Naive thymus-derived CD4-positive, alpha-beta T cell (primary cell): ENCODE data around the gene TNK2. TPM values are rescaled to one million over a fixed set of nuclear protein-coding genes. Genes with fewer than 3 reads are reported as not detected.
A peak's percentile ranks its signal among the peaks of the same experiment; 100 is the strongest.

Source experiments
- ATAC-seq: fragments of 150-1000 bp; cut with Tn5 transposase; 2 replicates; pipeline ENCODE4 v1.10.0; 2021; ENCODE audit warnings: mild to moderate bottlenecking, moderate library complexity
- CTCF ChIA-PET: fragments of 350-600 bp; sonication (Branson Sonifier 250); formaldehyde crosslinking; loops from one replicate; lab custom pipeline; 2021; ENCODE audit warnings: antibody characterized with exemption; lab: Charles Lee
- POLR2A ChIA-PET: fragments of 350-600 bp; sonication (Branson Sonifier 250); formaldehyde crosslinking; loops from one replicate; lab custom pipeline; 2021; ENCODE audit warnings: antibody characterized with exemption, inconsistent platforms; lab: Charles Lee
- DNase-seq, 9 donors: peaks; one replicate each; pipeline versions ENCODE4 v3.0.0 to v3.0.0-alpha.2; 2020 to 2022; ENCODE audit warnings: mixed read lengths in 1 of 9
- H3K27ac ChIP-seq: one replicate; pipeline ENCODE4 v1.7.0; 2013; ENCODE audit warnings: mild to moderate bottlenecking, low read depth, low read length, moderate library complexity
- H3K27me3 ChIP-seq, 2 donors: one replicate each; pipeline ENCODE4 v1.7.0; 2013; ENCODE audit warnings: low read length in 2 of 2, mild to moderate bottlenecking in 2 of 2, moderate library complexity in 2 of 2; ENCODE audit not compliant: control insufficient read depth in 2 of 2, insufficient read depth in 2 of 2
- H3K36me3 ChIP-seq, 3 experiments: 1 replicate in 2 of 3; 2 replicates in 1 of 3; pipeline ENCODE4 v1.7.0; 2013; ENCODE audit warnings: low read length in 3 of 3, mild to moderate bottlenecking in 3 of 3, moderate library complexity in 1 of 3; ENCODE audit not compliant: insufficient read depth in 3 of 3, control insufficient read depth in 2 of 3
- H3K4me1 ChIP-seq, 2 donors: one replicate each; pipeline ENCODE4 v1.7.0; 2013; ENCODE audit warnings: low read length in 2 of 2, mild to moderate bottlenecking in 2 of 2, moderate library complexity in 1 of 2; ENCODE audit not compliant: control insufficient read depth in 2 of 2, insufficient read depth in 2 of 2
- H3K4me3 ChIP-seq: 2 replicates; pipeline ENCODE4 v1.7.0; 2013; ENCODE audit warnings: mild to moderate bottlenecking, low read length
- H3K9me3 ChIP-seq, 3 experiments: 1 replicate in 2 of 3; 2 replicates in 1 of 3; pipeline ENCODE4 v1.7.0; 2013; ENCODE audit warnings: low read length in 3 of 3; ENCODE audit not compliant: control insufficient read depth in 2 of 3
- H3K27ac Mint-ChIP-seq, 9 donors: one replicate each; pipeline ENCODE4 v1.8.0; 2020 to 2022; ENCODE audit warnings: mixed read lengths in 9 of 9, mild to moderate bottlenecking in 8 of 9, moderate library complexity in 5 of 9, inconsistent platforms in 2 of 9
- H3K27me3 Mint-ChIP-seq, 5 donors: one replicate each; pipeline ENCODE4 v1.8.0; 2021 to 2022; ENCODE audit warnings: mixed read lengths in 5 of 5, mild to moderate bottlenecking in 1 of 5
- H3K36me3 Mint-ChIP-seq, 5 donors: one replicate each; pipeline ENCODE4 v1.8.0; 2020 to 2022; ENCODE audit warnings: mixed read lengths in 5 of 5, mild to moderate bottlenecking in 3 of 5, inconsistent platforms in 1 of 5
- H3K4me1 Mint-ChIP-seq, 7 donors: one replicate each; pipeline ENCODE4 v1.8.0; 2020 to 2022; ENCODE audit warnings: mixed read lengths in 7 of 7, mild to moderate bottlenecking in 3 of 7, inconsistent platforms in 1 of 7
- H3K4me3 Mint-ChIP-seq, 10 donors: one replicate each; pipeline ENCODE4 v1.8.0; 2020 to 2022; ENCODE audit warnings: mild to moderate bottlenecking in 10 of 10, mixed read lengths in 10 of 10, moderate library complexity in 6 of 10, inconsistent platforms in 2 of 10
- H3K9me3 Mint-ChIP-seq, 11 donors: one replicate each; pipeline ENCODE4 v1.8.0; 2020 to 2022; ENCODE audit warnings: mixed read lengths in 11 of 11, mild to moderate bottlenecking in 4 of 11, inconsistent platforms in 1 of 11, moderate library complexity in 1 of 11
- intact Hi-C, 2 donors: fragments of 100-400 bp; cut with micrococcal nuclease; formaldehyde crosslinking; loops; one replicate each; pipeline ENCODE4 v1.15.1; 2023
- polyA plus RNA-seq, 2 donors: library from polyadenylated mRNA; unstranded; fragments of 300-500 nt; fragmentation: Illumina TruSeq; gene quantifications; one replicate each; pipeline ENCODE4 v1.2.3, GENCODE V29; 2021
- total RNA-seq, 6 experiments: library from RNA in 5 of 6; stranded (reverse) in 5 of 6; gene quantifications; 1 replicate in 5 of 6; 2 replicates in 1 of 6; pipeline ENCODE4 v1.2.3 and lab custom pipeline; 2021 to 2026

TNK2 gene
- total and polyA plus RNA-seq, 7 experiments from 2014 or later, result 2.0 to 196 (median 184) TPM

GRCh38 chr3:195870937-195871336, 37.4 kb downstream of the TNK2 start:
- ChIA-PET POLR2A (no interaction called here), CTCF (no interaction called here)
- Histone ChIP-seq H3K27me3 (no peaks in the 10 kb centered on the region), H3K9me3 (no peaks in the 10 kb centered on the region), H3K4me3 (no peak overlapping the region), H3K27ac (no peak overlapping the region), H3K36me3 (peaks cover 0 to 88% (median 0%) of the 10 kb centered on the region in 3 experiments), H3K4me1 (no peaks in the 10 kb centered on the region)
- Mint-ChIP-seq H3K9me3 (no peaks in the 10 kb centered on the region), H3K4me3 (no peak overlapping the region), H3K4me1 (no peaks in the 10 kb centered on the region), H3K36me3 (peaks cover 0 to 4% (median 3%) of the 10 kb centered on the region in 5 donors), H3K27me3 (no peaks in the 10 kb centered on the region), H3K27ac (no peak overlapping the region)
- intact Hi-C loops, result no loop called here
- DNase-seq (no peak), ATAC-seq (no peak)

- Mint-ChIP-seq H3K4me1 (no peaks in the 10 kb centered on the region), H3K4me3 (no peak overlapping the region), H3K27me3 (no peaks in the 10 kb centered on the region), H3K9me3 (no peaks in the 10 kb centered on the region), H3K27ac (no peak overlapping the region), H3K36me3 (peaks cover 0 to 6% (median 3%) of the 10 kb centered on the region in 5 donors)
- POLR2A ChIA-PET, result no interaction called here
- peaks cover 0 to 86% (median 0%) of the 10 kb centered on the region in 3 experiments for H3K36me3 ChIP-seq
- ATAC-seq (no peak), DNase-seq (no peak)
- no peak overlapping the region for H3K4me3 ChIP-seq
- H3K9me3 ChIP-seq, result no peaks in the 10 kb centered on the region
- H3K27ac ChIP-seq, result no peak overlapping the region
- intact Hi-C loops, result no loop called here
- no peaks in the 10 kb centered on the region for H3K4me1 ChIP-seq
- H3K27me3 ChIP-seq, result no peaks in the 10 kb centered on the region
- CTCF ChIA-PET, result no interaction called here
These were observed 37.9 kb downstream of the TNK2 start for GRCh38 chr3:195870442-195870841.

- no peak for DNase-seq
- no peaks in the 10 kb centered on the region for H3K9me3 Mint-ChIP-seq
These were observed 38.8 kb downstream of the TNK2 start for GRCh38 chr3:195869413-195870001.

GRCh38 chr3:195868866-195869412, 39.4 kb downstream of the TNK2 start:
- ChIA-PET POLR2A (no interaction called here), CTCF (no interaction called here)
- Mint-ChIP-seq H3K4me1 (no peaks in the 10 kb centered on the region), H3K9me3 (no peaks in the 10 kb centered on the region), H3K4me3 (no peak overlapping the region), H3K36me3 (peaks cover 0 to 6% (median 4%) of the 10 kb centered on the region in 5 donors), H3K27ac (no peak overlapping the region), H3K27me3 (no peaks in the 10 kb centered on the region)
- Histone ChIP-seq H3K4me3 (no peak overlapping the region), H3K9me3 (no peaks in the 10 kb centered on the region), H3K27me3 (no peaks in the 10 kb centered on the region), H3K4me1 (no peaks in the 10 kb centered on the region), H3K27ac (no peak overlapping the region), H3K36me3 (peaks cover 0 to 84% (median 0%) of the 10 kb centered on the region in 3 experiments)
- DNase-seq (no peak), ATAC-seq (no peak)
- intact Hi-C loops, result no loop called here

More at GRCh38 chr3:195869413-195870001, 38.8 kb downstream of the TNK2 start:
- no peak for ATAC-seq
- no peak overlapping the region for H3K27ac ChIP-seq
- Mint-ChIP-seq H3K4me1 (no peaks in the 10 kb centered on the region), H3K36me3 (peaks cover 0 to 6% (median 3%) of the 10 kb centered on the region in 5 donors), H3K27me3 (no peaks in the 10 kb centered on the region), H3K4me3 (no peak overlapping the region), H3K27ac (peak overlapping the region in 4 of 9 donors; percentile 37 to 76 (median 58))
- H3K4me1 ChIP-seq, result no peaks in the 10 kb centered on the region
- intact Hi-C loops, result no loop called here
- no peaks in the 10 kb centered on the region for H3K27me3 ChIP-seq
- H3K9me3 ChIP-seq, result no peaks in the 10 kb centered on the region
- H3K36me3 ChIP-seq, result peaks cover 0 to 86% (median 0%) of the 10 kb centered on the region in 3 experiments
- no peak overlapping the region for H3K4me3 ChIP-seq
- ChIA-PET CTCF (no interaction called here), POLR2A (no interaction called here)

GRCh38 chr3:195868336-195868865, 40.0 kb downstream of the TNK2 start:
- DNase-seq, result no peak
- Mint-ChIP-seq H3K4me3 (no peak overlapping the region), H3K27me3 (no peaks in the 10 kb centered on the region), H3K27ac (no peak overlapping the region), H3K36me3 (peaks cover 0 to 6% (median 4%) of the 10 kb centered on the region in 5 donors), H3K9me3 (no peaks in the 10 kb centered on the region), H3K4me1 (no peaks in the 10 kb centered on the region)
- Histone ChIP-seq H3K4me3 (no peak overlapping the region), H3K4me1 (no peaks in the 10 kb centered on the region), H3K36me3 (peaks cover 0 to 84% (median 0%) of the 10 kb centered on the region in 3 experiments), H3K27me3 (no peaks in the 10 kb centered on the region), H3K9me3 (no peaks in the 10 kb centered on the region), H3K27ac (no peak overlapping the region)
- ChIA-PET POLR2A (no interaction called here), CTCF (no interaction called here)
- ATAC-seq, result no peak
- intact Hi-C loops, result no loop called here

- ATAC-seq (no peak), DNase-seq (no peak)
- no peaks in the 10 kb centered on the region for H3K4me1 Mint-ChIP-seq
- intact Hi-C loops, result no loop called here
- no peaks in the 10 kb centered on the region for H3K27me3 ChIP-seq
- POLR2A ChIA-PET, result no interaction called here
- no peak overlapping the region for H3K27ac ChIP-seq
- no peaks in the 10 kb centered on the region for H3K9me3 ChIP-seq
- no peaks in the 10 kb centered on the region for H3K4me1 ChIP-seq
- H3K27ac Mint-ChIP-seq, result no peak overlapping the region
- CTCF ChIA-PET, result no interaction called here
- H3K9me3 Mint-ChIP-seq, result no peaks in the 10 kb centered on the region
- no peaks in the 10 kb centered on the region for H3K27me3 Mint-ChIP-seq
- peaks cover 0 to 79% (median 0%) of the 10 kb centered on the region in 3 experiments for H3K36me3 ChIP-seq
- no peak overlapping the region for H3K4me3 ChIP-seq
- no peak overlapping the region for H3K4me3 Mint-ChIP-seq
- peaks cover 0 to 6% (median 4%) of the 10 kb centered on the region in 5 donors for H3K36me3 Mint-ChIP-seq
These were observed 40.6 kb downstream of the TNK2 start for GRCh38 chr3:195867631-195868335.
